H1 (cell line): Measurements from ENCODE around the gene RNFT2. TPM values are rescaled to one million over a fixed set of nuclear protein-coding genes. Genes with fewer than 3 reads are reported as not detected.

Experiments used
- CTCF ChIA-PET: fragments of 300-600 bp; sonication (Branson Sonifier 250); formaldehyde crosslinking; loops from one replicate; lab custom pipeline; 2021; ENCODE audit not compliant: partially characterized antibody; lab: Charles Lee
- POLR2A ChIA-PET: fragments of 300-600 bp; sonication (Branson Sonifier 250); formaldehyde crosslinking; loops from one replicate; lab custom pipeline; 2021; ENCODE audit warnings: inconsistent platforms; ENCODE audit not compliant: partially characterized antibody; lab: Charles Lee
- DNase-seq, 2 experiments: peaks; one replicate each; pipeline versions ENCODE4 v3.0.0 to v3.0.0-alpha.2; 2010 to 2022; ENCODE audit warnings: low spot score in 2 of 2, low read depth in 1 of 2, mixed read lengths in 1 of 2
- FAIRE-seq: peaks from 2 replicates; lab custom pipeline; 2011; peaks lifted over from hg19 to GRCh38; lab: Jason Lieb, UNC
- H2AFZ ChIP-seq: 2 replicates; pipeline ENCODE4 v1.8.1; 2012; ENCODE audit warnings: low read length, inconsistent platforms
- H2AK5ac ChIP-seq: 2 replicates; pipeline ENCODE4 v1.6.1; 2013; ENCODE audit warnings: low read depth, low read length
- H2BK120ac ChIP-seq: replicated peaks from 2 replicates; pipeline ENCODE3; 2013; ENCODE audit warnings: low read depth, low read length, inconsistent platforms
- H2BK12ac ChIP-seq: 2 replicates; pipeline ENCODE4 v1.6.1; 2013; ENCODE audit warnings: low read depth, low read length
- H2BK15ac ChIP-seq: 2 replicates; pipeline ENCODE4 v1.6.1; 2013; ENCODE audit warnings: low read length
- H2BK20ac ChIP-seq: 2 replicates; pipeline ENCODE4 v1.6.1; 2013; ENCODE audit warnings: low read length
- H2BK5ac ChIP-seq: 2 replicates; pipeline ENCODE4 v1.6.1; 2013; ENCODE audit warnings: low read depth, low read length
- H3K14ac ChIP-seq: 2 replicates; pipeline ENCODE4 v1.6.1; 2013; ENCODE audit warnings: inconsistent platforms; ENCODE audit not compliant: insufficient read length
- H3K18ac ChIP-seq: 2 replicates; pipeline ENCODE4 v1.6.1; 2013; ENCODE audit warnings: low read length; ENCODE audit errors: extremely low read depth
- H3K23ac ChIP-seq: 2 replicates; pipeline ENCODE4 v1.6.1; 2013; ENCODE audit warnings: inconsistent platforms; ENCODE audit not compliant: insufficient read length
- H3K23me2 ChIP-seq: 2 replicates; pipeline ENCODE4 v1.6.1; 2013; ENCODE audit warnings: low read depth, low read length
- H3K27ac ChIP-seq: 2 replicates; pipeline ENCODE4 v1.6.1; 2011; ENCODE audit warnings: low read depth, low read length, inconsistent platforms
- H3K27me3 ChIP-seq, 4 experiments: replicated peaks in 1 of 4; 1 replicate in 1 of 4; 2 replicates in 3 of 4; pipeline versions ENCODE4 v1.6.1 to v1.8.1; 2011 to 2013; ENCODE audit warnings: low read length in 3 of 4, mild to moderate bottlenecking in 3 of 4, inconsistent platforms in 2 of 4, mixed read lengths in 2 of 4, moderate library complexity in 1 of 4; ENCODE audit not compliant: control insufficient read depth in 3 of 4, insufficient read depth in 3 of 4; ENCODE audit errors: extremely low read depth in 1 of 4
- H3K36me3 ChIP-seq, 4 experiments: 2 replicates each; pipeline versions ENCODE4 v1.6.1 to v1.8.1; 2011 to 2013; ENCODE audit warnings: mild to moderate bottlenecking in 4 of 4, low read length in 3 of 4, moderate library complexity in 2 of 4, control low read depth in 1 of 4, inconsistent platforms in 1 of 4; ENCODE audit not compliant: insufficient read depth in 4 of 4, control insufficient read depth in 2 of 4
- H3K4ac ChIP-seq: replicated peaks from 2 replicates; pipeline ENCODE3; 2013; ENCODE audit warnings: low read length, low read depth, mixed read lengths, inconsistent platforms; ENCODE audit not compliant: insufficient read length
- H3K4me1 ChIP-seq, 4 experiments: replicated peaks in 1 of 4; 1 replicate in 1 of 4; 2 replicates in 3 of 4; pipeline versions ENCODE4 v1.6.1 to v1.8.1; 2011 to 2013; ENCODE audit warnings: low read length in 3 of 4, inconsistent platforms in 2 of 4, mixed read lengths in 1 of 4; ENCODE audit not compliant: insufficient read depth in 4 of 4, control insufficient read depth in 3 of 4
- H3K4me2 ChIP-seq, 2 experiments: 2 replicates each; pipeline versions ENCODE4 v1.6.1 to v1.8.1; 2011 to 2013; ENCODE audit warnings: low read depth in 2 of 2, low read length in 2 of 2, control low read depth in 1 of 2, inconsistent platforms in 1 of 2, mild to moderate bottlenecking in 1 of 2; ENCODE audit not compliant: insufficient read depth in 1 of 2
- H3K4me3 ChIP-seq, 4 experiments: fragments of 200-600, 300-600 bp in 1 of 4; sonication (generic), shearing (Covaris generic), sonication (Bioruptor Twin) in 1 of 4; 2 replicates each; pipeline versions ENCODE4 v1.5.1 to v1.8.1; 2011 to 2016; ENCODE audit warnings: low read length in 4 of 4, low read depth in 3 of 4, control low read depth in 2 of 4, inconsistent platforms in 2 of 4, mild to moderate bottlenecking in 2 of 4, mixed read lengths in 1 of 4, moderate library complexity in 1 of 4; ENCODE audit not compliant: insufficient read depth in 2 of 4; ENCODE audit errors: extremely low read depth in 1 of 4
- H3K56ac ChIP-seq: replicated peaks from 2 replicates; pipeline ENCODE3; 2013; ENCODE audit warnings: low read depth, mild to moderate bottlenecking, mixed read lengths, low read length, inconsistent platforms; ENCODE audit not compliant: insufficient read length
- H3K79me1 ChIP-seq: 2 replicates; pipeline ENCODE4 v1.6.1; 2013; ENCODE audit warnings: low read depth, low read length, control low read depth
- H3K79me2 ChIP-seq, 2 experiments: 2 replicates each; pipeline versions ENCODE4 v1.6.1 to v1.8.1; 2012 to 2013; ENCODE audit warnings: low read length in 2 of 2, mild to moderate bottlenecking in 2 of 2, inconsistent platforms in 1 of 2; ENCODE audit not compliant: insufficient read depth in 2 of 2, control insufficient read depth in 1 of 2
- H3K9ac ChIP-seq, 4 experiments: replicated peaks in 1 of 4; 1 replicate in 1 of 4; 2 replicates in 3 of 4; pipeline versions ENCODE4 v1.6.1 to v1.8.1; 2011 to 2013; ENCODE audit warnings: low read depth in 3 of 4, low read length in 3 of 4, control low read depth in 2 of 4, mild to moderate bottlenecking in 2 of 4, moderate library complexity in 2 of 4, inconsistent platforms in 1 of 4; ENCODE audit errors: extremely low read depth in 1 of 4
- H3K9me3 ChIP-seq, 2 experiments: 2 replicates each; pipeline versions ENCODE4 v1.6.1 to v1.8.1; 2012 to 2013; ENCODE audit warnings: mild to moderate bottlenecking in 2 of 2, moderate library complexity in 2 of 2, control low read depth in 1 of 2, inconsistent platforms in 1 of 2, low read depth in 1 of 2, low read length in 1 of 2, mixed read lengths in 1 of 2; ENCODE audit not compliant: insufficient read depth in 2 of 2
- H4K20me1 ChIP-seq, 2 experiments: replicated peaks in 1 of 2; 2 replicates each; pipeline versions ENCODE3 to v1.8.1; 2011 to 2013; ENCODE audit warnings: inconsistent platforms in 2 of 2, low read length in 2 of 2, mild to moderate bottlenecking in 1 of 2; ENCODE audit not compliant: insufficient read depth in 2 of 2, control insufficient read depth in 1 of 2
- H4K5ac ChIP-seq: 2 replicates; pipeline ENCODE4 v1.6.1; 2013; ENCODE audit warnings: low read length, low read depth, mixed read lengths, inconsistent platforms; ENCODE audit not compliant: insufficient read length
- H4K8ac ChIP-seq: 2 replicates; pipeline ENCODE4 v1.8.0; 2013; ENCODE audit warnings: mild to moderate bottlenecking, moderate library complexity, low read length, inconsistent platforms; ENCODE audit not compliant: insufficient read depth; ENCODE audit errors: extremely low read depth
- H4K91ac ChIP-seq: replicated peaks from 2 replicates; pipeline ENCODE3; 2013; ENCODE audit warnings: low read length, mixed read lengths, inconsistent platforms; ENCODE audit not compliant: insufficient read length
- ATF3 ChIP-seq: IDR thresholded peaks from 2 replicates; pipeline ENCODE4 v1.6.1; 2011; ENCODE audit warnings: low read depth, mild to moderate bottlenecking, low read length; ENCODE audit not compliant: insufficient read depth
- CHD1 ChIP-seq: IDR thresholded peaks from 2 replicates; pipeline ENCODE4 v1.6.1; 2012; ENCODE audit warnings: low read depth, low read length, improper control_type of control experiment
- CHD2 ChIP-seq: IDR thresholded peaks from 2 replicates; pipeline ENCODE4 v1.6.1; 2012; ENCODE audit warnings: low read length, improper control_type of control experiment
- EP300 ChIP-seq, 2 experiments: IDR thresholded peaks; 1 replicate in 1 of 2; 2 replicates in 1 of 2; pipeline ENCODE4 v1.6.1; 2011 to 2012; ENCODE audit warnings: low read depth in 2 of 2, low read length in 2 of 2, mild to moderate bottlenecking in 2 of 2, borderline replicate concordance in 1 of 2, inconsistent platforms in 1 of 2, moderate library complexity in 1 of 2
- JUND ChIP-seq: IDR thresholded peaks from 2 replicates; pipeline ENCODE4 v1.6.1; 2011; ENCODE audit warnings: mild to moderate bottlenecking, improper control_type of control experiment, low read length
- KDM5A ChIP-seq: fragments of 200-600 bp; IDR thresholded peaks from 2 replicates; pipeline ENCODE4 v1.7.1; 2012; ENCODE audit warnings: mild to moderate bottlenecking, low read length, inconsistent platforms, mixed read lengths
- MAFK ChIP-seq: IDR thresholded peaks from 2 replicates; pipeline ENCODE4 v1.6.1; 2012; ENCODE audit warnings: low read depth, mild to moderate bottlenecking, improper control_type of control experiment, low read length
- NRF1 ChIP-seq: IDR thresholded peaks from 2 replicates; pipeline ENCODE4 v1.6.1; 2011; ENCODE audit warnings: mild to moderate bottlenecking, low read depth, low read length, improper control_type of control experiment
- SP2 ChIP-seq: IDR thresholded peaks from 2 replicates; pipeline ENCODE4 v1.6.1; 2012; ENCODE audit warnings: mild to moderate bottlenecking, low read length, inconsistent platforms
- ZNF274 ChIP-seq: IDR thresholded peaks from 2 replicates; pipeline ENCODE4 v1.7.0; 2012; ENCODE audit warnings: low read length, borderline replicate concordance; ENCODE audit errors: extremely low read depth
- WGBS, 2 experiments: shearing (Covaris generic) in 1 of 2; methylation state at CpG; one replicate each; pipeline versions ENCODE4 v1.1.6 to v1.1.7; 2013 to 2015; ENCODE audit warnings: low lambda C conversion rate in 2 of 2, mixed read lengths in 2 of 2, inconsistent platforms in 1 of 2, low coverage in 1 of 2, missing lambda C conversion rate in 1 of 2; ENCODE audit not compliant: insufficient replicate concordance in 2 of 2, insufficient coverage in 1 of 2, insufficient read length in 1 of 2; ENCODE audit errors: extremely low coverage in 1 of 2, missing lambda C conversion rate in 1 of 2; 5-methylcytosine and 5-hydroxymethylcytosine counted together
- polyA plus RNA-seq, 7 experiments: library from polyadenylated mRNA; depleted of rRNA in 3 of 7; stranded (reverse) in 5 of 7; unstranded in 2 of 7; fragments of >200 nt in 5 of 7; fragments of 200-250 nt in 2 of 7; gene quantifications; 1 replicate in 5 of 7; 2 replicates in 1 of 7; 4 replicates in 1 of 7; pipeline versions ENCODE4 v1.2.1 to v1.2.3, GENCODE V29; 2011 to 2013; ENCODE audit warnings: missing spikeins in 2 of 7, mixed read lengths in 2 of 7
- total RNA-seq: library from RNA; stranded (reverse); fragmentation: NEBNext Ultra II Directional; extraction: Animal tissue kit (Norgen Biotek cat#: 25700); gene quantifications from 2 replicates; pipeline ENCODE4 v1.2.1, GENCODE V29; 2021

RNFT2 gene
- total and polyA plus RNA-seq, 2 of the 8 experiments (the other 6 are each of a cell fraction or from before 2014, with no cell fraction given): 14.2 to 33.1 TPM

GRCh38 chr12:116864371-116865160 lies 126.5 kb downstream of the RNFT2 start:
- H3K9ac ChIP-seq: no peak overlapping the region
- no peak overlapping the region; a peak in 1 of 8 replicates for H3K4me3 ChIP-seq
- no peak overlapping the region for H2BK12ac ChIP-seq
- CTCF ChIA-PET: interaction anchor here (1.0 to 3.3 kb wide), 6 partner anchors 8 to 208 kb away, joined by 3 to 39 read pairs (median 6); no protein-coding TSS in a partner anchor
- WGBS, 2 experiments: 89% methylated on average over 13 of the region's 13 CpGs; no CpG with 5 or more reads in 1 of the 2 experiments
- no peak overlapping the region for H3K14ac ChIP-seq
- no peaks in the 10 kb centered on the region for H3K79me1 ChIP-seq
- no peaks in the 10 kb centered on the region for H3K79me2 ChIP-seq
- no peak for FAIRE-seq
- H2BK5ac ChIP-seq: no peak overlapping the region
- no peak overlapping the region for H3K56ac ChIP-seq
- H4K91ac ChIP-seq: no peak overlapping the region
- no peak overlapping the region for H4K5ac ChIP-seq
- H3K23me2 ChIP-seq: no peaks in the 10 kb centered on the region
- H3K36me3 ChIP-seq: no peaks in the 10 kb centered on the region
- H4K8ac ChIP-seq: no peak overlapping the region
- no peak overlapping the region for H2BK15ac ChIP-seq
- no peak overlapping the region for H2AFZ ChIP-seq
- H3K9me3 ChIP-seq: no peaks in the 10 kb centered on the region
- H2BK20ac ChIP-seq: 0 out of 2 replicates have a peak overlapping the region, but pooled peaks have one; percentile 43
- H3K4me1 ChIP-seq: no peaks in the 10 kb centered on the region; a peak in 1 of 7 replicates
- no peak overlapping the region for H3K4me2 ChIP-seq
- peaks cover 0 to 2% of the 10 kb centered on the region in 2 experiments for H4K20me1 ChIP-seq
- H3K27me3 ChIP-seq: no peaks in the 10 kb centered on the region
- H3K4ac ChIP-seq: no peak overlapping the region
- POLR2A ChIA-PET: no interaction called here
- no peak for DNase-seq
- no peak overlapping the region for H3K27ac ChIP-seq
- H2AK5ac ChIP-seq: no peak overlapping the region; the same call in 1 of the 2 replicates
- H3K23ac ChIP-seq: no peak overlapping the region
- H3K18ac ChIP-seq: no peak overlapping the region
- no peak overlapping the region for H2BK120ac ChIP-seq
- no peak for TF ChIP-seq JUND
- no peak for TF ChIP-seq CHD1
- TF ChIP-seq NRF1: no peak
- no peak for TF ChIP-seq ZNF274
- no peak for TF ChIP-seq EP300 (IDR thresholded peaks at IDR 0.05; ENCODE audit: borderline replicate concordance in 1 of 2, low read depth in 2 of 2, low read length in 2 of 2)
- TF ChIP-seq SP2: no peak
- TF ChIP-seq CHD2: no peak
- TF ChIP-seq ATF3: no peak
- no peak for TF ChIP-seq MAFK
- TF ChIP-seq KDM5A: no peak
